Measurements from ENCODE around the gene SLC13A5.
"Not testable (repeated sequence)": the region's sequence is repeated elsewhere in the genome, so short reads cannot be mapped to it uniquely, and the experiment has no call there.

SLC13A5 gene

GRCh38 chr17:6658411-6658810 lies 54.8 kb downstream of the SLC13A5 start:
- DNase-seq, result not testable (repeated sequence)

GRCh38 chr17:6657633-6658287 lies 55.4 kb downstream of the SLC13A5 start:
- no peak for DNase-seq

GRCh38 chr17:6656797-6657632 lies 56.2 kb downstream of the SLC13A5 start:
- peak; percentile 70 for DNase-seq

GRCh38 chr17:6655732-6656361 lies 57.3 kb downstream of the SLC13A5 start:
- not testable (repeated sequence) for DNase-seq

- DNase-seq, result no peak
Observed at GRCh38 chr17:6654841-6655731, 58.1 kb downstream of the SLC13A5 start.

GRCh38 chr17:6651919-6652452 lies 61.2 kb downstream of the SLC13A5 start:
- peak; percentile 51 for DNase-seq

GRCh38 chr17:6651354-6651918 lies 61.7 kb downstream of the SLC13A5 start, which contains the start of the genes C17orf100 and MED31:
Gene C17orf100 (plus strand): TSS chr17:6651762. CDS start chr17:6651914, 152 bp downstream.
Gene MED31 (minus strand): TSS chr17:6651605. CDS start chr17:6651528, 77 bp downstream.
- DNase-seq, result peak; percentile 96

GRCh38 chr17:6648181-6648580 lies 65.0 kb downstream of the SLC13A5 start:
- DNase-seq, result no peak

GRCh38 chr17:6643451-6644125 lies 69.6 kb downstream of the SLC13A5 start:
- no peak for DNase-seq

GRCh38 chr17:6642592-6642991 lies 70.6 kb downstream of the SLC13A5 start:
- no peak for DNase-seq

GRCh38 chr17:6641247-6641863 lies 71.8 kb downstream of the SLC13A5 start:
- no peak for DNase-seq

- DNase-seq, result peak; percentile 97
Observed at GRCh38 chr17:6640536-6641246, 72.5 kb downstream of the SLC13A5 start, which contains the start of the genes KIAA0753 and TXNDC17. Gene KIAA0753 (minus strand): TSS chr17:6640711. CDS start chr17:6635103, 5,608 bp downstream. Gene TXNDC17 (plus strand): TSS chr17:6641060. CDS start chr17:6641083, 23 bp downstream.

GRCh38 chr17:6639586-6640535 lies 73.3 kb downstream of the SLC13A5 start:
- DNase-seq, result peak; percentile 58

- DNase-seq, result peak; percentile 25
Observed at GRCh38 chr17:6639014-6639585, 74.1 kb downstream of the SLC13A5 start.

GRCh38 chr17:6638046-6638908 lies 74.9 kb downstream of the SLC13A5 start:
- DNase-seq, result no peak

- DNase-seq, result no peak
Observed at GRCh38 chr17:6637458-6637840, 75.7 kb downstream of the SLC13A5 start.
